HG02642 (cell line): Measurements from ENCODE around the gene COMMD2.

Source experiments
- ATAC-seq: cut with Tn5 transposase; IDR thresholded peaks from one replicate; pipeline ENCODE4 v1.9.1; 2021; ENCODE audit warnings: mild to moderate bottlenecking; ENCODE audit not compliant: unreplicated experiment, poor library complexity

COMMD2 gene

GRCh38 chr3:149764302-149764701 lies 12.0 kb upstream of the COMMD2 start:
- ATAC-seq, result no peak

- no peak for ATAC-seq
Observed at GRCh38 chr3:149763565-149764195, 11.4 kb upstream of the COMMD2 start.

- ATAC-seq, result no peak
Observed at GRCh38 chr3:149753717-149754116, 1.4 kb upstream of the COMMD2 start.

GRCh38 chr3:149752788-149753136 lies 473 bp upstream of the COMMD2 start:
- no peak for ATAC-seq

GRCh38 chr3:149751551-149751950 lies 738 bp downstream of the COMMD2 start:
- ATAC-seq, result no peak

- ATAC-seq, result no peak
Observed at GRCh38 chr3:149744606-149745005, 7.7 kb downstream of the COMMD2 start.

- ATAC-seq, result no peak
Observed at GRCh38 chr3:149744151-149744550, 8.1 kb downstream of the COMMD2 start.

- no peak for ATAC-seq
Observed at GRCh38 chr3:149739396-149739795, 12.9 kb downstream of the COMMD2 start.

GRCh38 chr3:149738876-149739275 lies 13.4 kb downstream of the COMMD2 start:
- ATAC-seq, result no peak

- ATAC-seq, result no peak
Observed at GRCh38 chr3:149736953-149737205, 15.4 kb downstream of the COMMD2 start.

GRCh38 chr3:149736175-149736952 lies 15.9 kb downstream of the COMMD2 start:
- no peak for ATAC-seq

- ATAC-seq, result no peak
Observed at GRCh38 chr3:149732234-149732633, 20.1 kb downstream of the COMMD2 start.

- ATAC-seq, result no peak
Observed at GRCh38 chr3:149727656-149728055, 24.6 kb downstream of the COMMD2 start.

GRCh38 chr3:149726716-149727407 lies 25.4 kb downstream of the COMMD2 start:
- ATAC-seq, result peak; percentile 85

- ATAC-seq, result no peak
Observed at GRCh38 chr3:149723781-149724180, 28.5 kb downstream of the COMMD2 start.

GRCh38 chr3:149720918-149721317 lies 31.4 kb downstream of the COMMD2 start:
- ATAC-seq, result no peak

- ATAC-seq, result no peak
Observed at GRCh38 chr3:149717391-149718056, 34.8 kb downstream of the COMMD2 start.

GRCh38 chr3:149716984-149717383 lies 35.3 kb downstream of the COMMD2 start:
- ATAC-seq, result no peak

GRCh38 chr3:149715247-149715646 lies 37.0 kb downstream of the COMMD2 start:
- no peak for ATAC-seq

GRCh38 chr3:149713730-149714654 lies 38.3 kb downstream of the COMMD2 start:
- ATAC-seq, result no peak
